ENCODE data around the gene MLC1.

The MLC1 gene

DNA sequence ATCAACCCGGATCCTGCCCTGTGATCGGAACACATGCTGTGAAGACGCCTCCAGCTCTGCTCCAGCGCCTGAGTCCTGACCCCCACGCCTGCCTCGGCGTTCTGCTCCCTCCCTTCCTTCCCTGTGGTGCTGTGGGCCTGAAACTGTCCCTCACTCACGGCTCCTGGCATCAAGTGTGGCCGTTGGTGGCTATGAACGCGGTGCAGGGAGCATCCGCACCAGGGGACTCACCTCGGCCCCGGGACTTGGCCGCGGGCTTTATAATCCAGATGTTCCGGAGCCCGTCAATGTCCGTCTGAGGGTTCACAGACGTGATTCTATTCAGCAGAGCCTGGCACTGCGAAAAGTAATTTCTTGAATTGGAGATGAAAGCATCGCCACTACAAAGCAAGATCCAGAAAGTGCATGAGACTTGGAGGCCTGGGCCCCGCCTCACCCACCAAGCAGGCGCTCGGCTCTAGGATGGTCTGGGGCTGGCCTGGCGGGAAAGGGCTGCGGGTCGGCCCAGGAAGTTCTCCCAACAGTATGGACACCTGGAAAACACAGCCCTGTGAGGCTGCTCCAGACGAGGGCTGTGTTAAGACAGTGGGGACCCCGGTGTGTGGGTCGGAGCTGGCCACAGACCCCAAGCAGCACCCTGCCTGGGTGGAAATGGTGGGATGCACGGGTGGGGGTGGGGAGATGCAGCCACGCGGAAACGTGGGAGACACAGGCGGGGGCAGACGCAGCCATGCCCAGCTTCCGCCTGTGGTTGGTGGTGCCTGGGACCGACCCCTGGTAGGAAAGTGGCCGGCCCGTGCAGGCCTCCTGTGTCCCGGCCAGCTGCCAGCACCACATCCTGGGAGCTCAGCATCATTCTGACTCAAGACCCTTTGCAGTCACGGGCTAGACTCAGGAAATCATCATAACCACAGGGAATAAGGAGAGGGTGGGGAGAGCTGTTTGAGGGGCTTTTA lies 50.8 kb downstream of the MLC1 start:
- no peak for DNase-seq

DNA sequence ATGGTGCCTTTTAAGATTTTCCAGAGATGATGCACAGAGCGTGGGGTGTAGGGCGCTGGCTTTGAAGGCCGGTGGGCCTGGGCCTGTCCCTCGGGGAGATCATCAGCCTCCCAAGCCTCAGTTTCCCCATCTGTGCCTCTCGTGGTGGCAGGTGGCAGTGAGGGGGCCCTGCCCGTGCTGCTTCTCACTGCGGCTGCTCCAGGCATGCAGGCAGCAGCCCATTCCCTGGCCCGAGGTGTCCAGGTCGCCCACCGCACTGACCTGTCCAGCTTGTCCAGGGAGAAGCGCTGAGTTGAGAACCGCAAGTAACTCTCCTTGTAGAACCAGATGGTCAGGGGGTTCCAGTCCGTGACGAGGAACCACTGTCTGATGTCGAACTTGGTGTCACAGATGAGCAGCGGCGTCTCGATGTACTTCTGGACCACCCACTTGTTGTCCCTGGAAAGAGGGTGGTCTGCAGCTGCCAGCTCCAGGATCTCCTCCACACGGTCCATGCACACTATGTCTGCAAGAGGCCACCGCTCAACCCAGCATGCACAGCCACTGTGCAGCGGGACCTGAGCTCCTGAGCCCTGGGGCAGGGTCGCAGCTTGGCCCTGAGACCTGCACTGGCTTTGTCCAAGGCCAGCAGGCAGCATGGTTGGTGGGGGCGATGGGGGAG lies 52.2 kb downstream of the MLC1 start:
- no peak for DNase-seq

DNA sequence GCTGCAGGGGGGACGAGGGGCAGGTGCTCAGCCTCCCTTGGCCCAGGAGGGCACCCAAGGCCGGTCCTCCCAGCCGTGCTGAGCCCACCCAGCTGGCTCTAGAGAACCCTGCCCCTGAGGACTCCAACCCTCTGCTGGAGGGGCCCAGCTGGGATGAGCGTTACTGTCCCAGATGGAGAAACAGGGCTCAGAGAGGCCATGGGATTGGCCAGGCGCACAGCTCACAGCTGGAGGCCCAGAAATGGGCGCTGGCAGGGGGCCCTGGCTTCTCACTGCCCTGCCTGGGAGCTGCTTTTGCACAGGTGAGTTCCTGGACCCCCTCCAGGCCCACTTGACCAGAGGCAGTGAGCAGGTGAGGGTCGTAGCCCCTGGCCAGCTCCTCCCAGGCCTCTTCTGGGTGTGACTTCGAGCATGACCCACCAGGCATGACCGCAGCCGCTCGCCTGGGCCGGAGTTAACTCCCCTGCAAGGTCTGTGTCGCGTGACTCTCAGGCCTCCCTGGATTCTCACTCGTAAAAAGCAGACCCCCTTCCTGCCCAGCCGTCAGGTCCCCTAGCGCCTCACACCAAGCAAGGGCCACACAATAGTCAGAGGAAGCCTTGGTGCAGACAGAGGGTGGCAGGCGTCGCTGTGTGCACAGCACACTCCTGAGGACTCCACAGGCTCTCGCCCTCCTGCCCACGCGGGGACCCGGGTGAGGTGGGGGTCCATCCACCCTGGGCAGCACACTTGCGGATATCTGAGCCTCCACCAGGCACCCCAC lies 52.9 kb downstream of the MLC1 start:
- DNase-seq, result no peak

DNA sequence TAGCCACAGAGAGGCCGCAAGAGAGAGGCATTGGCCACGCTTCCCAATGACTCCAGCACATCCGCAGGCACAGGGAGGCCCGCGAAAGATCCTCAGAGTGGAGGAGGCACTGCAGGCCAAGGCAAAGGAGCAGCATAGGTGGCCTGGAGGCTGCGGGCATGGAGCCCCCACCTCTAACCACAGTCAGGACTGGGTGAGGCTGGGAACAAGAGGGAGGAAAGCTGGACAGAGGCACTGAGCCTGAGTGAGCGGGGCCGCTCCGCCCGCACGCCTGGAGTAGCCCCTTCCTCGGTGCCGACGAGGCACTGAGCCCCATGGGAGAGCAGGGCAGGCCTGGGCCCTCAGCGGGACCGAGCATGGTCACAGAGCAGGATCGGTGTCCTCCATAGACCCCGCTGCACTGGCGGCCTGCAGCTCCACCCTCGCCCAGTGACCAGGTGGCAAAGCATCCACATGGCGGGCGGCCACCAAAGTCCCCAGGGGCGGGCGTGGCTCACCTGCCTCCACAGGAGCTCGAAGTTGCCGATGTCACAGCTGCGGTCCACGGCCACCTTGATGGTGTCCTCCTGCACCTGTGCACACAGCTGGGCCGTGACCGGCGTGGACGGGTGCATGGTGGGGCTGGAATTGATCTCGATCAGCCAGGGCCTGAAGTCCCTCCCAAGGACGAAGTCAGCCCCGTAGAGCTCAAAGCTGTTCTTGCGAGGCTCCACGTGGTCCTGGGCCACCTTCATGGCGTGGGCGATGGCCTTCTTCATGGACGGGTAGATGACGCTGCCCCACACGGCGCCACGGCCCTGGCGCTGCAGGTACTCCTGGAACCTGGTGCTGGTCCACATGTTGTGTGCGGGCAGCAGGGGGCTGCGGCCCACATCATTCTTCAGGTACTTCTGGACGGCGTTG lies 53.8 kb downstream of the MLC1 start:
- DNase-seq, result no peak

DNA sequence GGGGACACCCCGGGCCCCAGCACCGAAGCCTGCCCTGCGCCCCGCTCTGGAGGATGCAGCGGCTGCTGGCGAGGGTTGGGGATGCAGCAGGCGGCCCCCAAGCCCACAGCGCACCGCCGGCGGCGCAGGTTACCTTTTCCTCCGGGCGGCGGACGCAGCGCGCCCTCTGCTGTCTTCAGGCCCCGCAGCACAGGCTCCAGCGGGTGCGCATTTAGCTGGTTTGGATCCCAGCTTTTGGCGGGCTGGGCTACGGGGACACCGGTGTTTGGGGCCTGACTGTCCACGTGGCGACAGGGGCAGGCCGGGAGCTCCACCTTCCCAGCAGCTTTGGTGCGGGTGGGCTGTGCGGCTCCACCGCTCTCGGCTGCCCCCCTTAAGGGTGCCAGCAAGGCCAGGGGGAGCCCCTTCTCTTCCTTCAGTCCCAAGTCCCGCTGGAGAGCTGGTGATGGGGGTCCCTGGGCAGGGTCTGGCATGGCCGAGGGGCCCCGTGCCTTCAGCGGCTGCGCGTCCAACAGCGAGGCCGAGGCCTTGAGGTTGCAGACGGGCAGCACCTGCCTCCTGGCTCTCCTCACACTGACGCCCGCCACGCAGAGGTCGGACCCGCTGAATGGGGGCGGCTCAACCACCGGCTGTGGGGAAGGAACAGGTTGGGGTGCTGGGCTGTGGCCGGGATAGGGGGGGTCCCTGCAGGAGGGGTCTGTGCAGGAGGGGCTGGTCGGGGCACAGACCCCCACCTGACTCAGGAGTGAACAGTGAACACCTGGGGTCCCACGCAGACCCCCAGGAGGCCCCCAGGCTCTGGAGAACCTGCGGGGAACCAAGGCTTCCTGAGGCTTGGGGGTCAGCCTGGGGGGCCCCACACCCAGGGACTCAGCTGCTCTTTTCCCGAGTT lies 54.7 kb downstream of the MLC1 start:
- DNase-seq, result peak; percentile 81

DNA sequence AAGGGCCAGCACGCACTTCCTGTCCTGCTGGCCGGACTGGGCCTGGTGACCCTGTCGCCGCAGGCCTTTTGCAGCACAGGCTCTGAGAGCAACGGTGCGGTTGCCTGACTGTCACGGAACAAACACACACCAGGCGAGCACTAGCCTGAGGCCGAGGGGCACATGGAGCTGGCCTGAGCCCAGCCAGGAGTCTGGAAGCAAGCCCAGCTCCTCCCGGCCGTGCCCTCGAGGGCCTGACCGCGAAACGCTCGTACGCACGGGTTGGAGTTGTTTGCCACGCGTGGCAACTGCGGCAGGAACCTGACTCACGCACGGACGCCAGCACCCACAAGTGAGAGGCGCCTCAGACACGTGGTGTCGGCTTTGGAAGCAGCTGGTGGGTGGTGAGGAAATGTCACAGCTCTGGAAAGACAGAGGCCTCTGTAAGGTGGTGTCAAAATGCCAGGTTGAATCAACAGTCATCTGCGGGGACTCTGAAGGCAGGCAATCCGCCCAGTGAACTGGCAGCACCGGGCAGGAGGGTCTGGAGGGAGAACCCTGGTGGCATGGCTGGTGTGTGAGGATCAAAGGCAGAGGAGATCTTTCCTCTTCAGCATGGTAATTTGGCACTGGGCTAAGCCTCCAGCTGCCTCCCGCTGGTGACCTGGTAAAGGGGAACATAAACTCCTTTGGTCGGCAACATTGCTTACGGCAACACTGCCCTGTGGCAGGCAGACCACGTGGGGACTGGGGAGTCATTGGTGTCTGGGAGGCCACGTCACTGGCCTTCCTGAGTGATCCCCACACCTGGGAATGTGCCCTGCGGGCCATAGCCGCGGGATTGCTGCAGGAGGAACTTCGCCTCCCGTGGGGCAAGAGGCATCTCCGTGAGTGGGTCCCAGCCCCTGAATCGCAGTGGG lies 57.3 kb downstream of the MLC1 start:
- no peak for DNase-seq

DNA sequence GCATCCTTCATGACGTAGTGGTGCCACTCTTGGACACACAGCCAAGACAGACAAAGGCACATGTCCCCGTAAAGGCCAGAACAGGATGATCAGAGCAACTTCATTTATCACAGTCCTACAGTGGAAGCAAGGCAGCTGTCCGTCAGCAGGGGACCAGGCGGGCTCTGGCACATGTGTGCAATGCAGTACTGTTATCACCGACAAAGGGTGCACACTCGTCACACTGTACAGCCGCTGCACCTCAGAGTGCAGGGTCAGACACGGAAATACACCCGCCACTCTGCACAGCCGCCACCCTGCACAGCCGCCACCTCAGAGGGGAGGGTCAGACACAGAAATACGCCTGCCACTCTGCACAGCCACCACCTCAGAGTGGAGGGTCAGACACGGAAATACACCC lies 59.2 kb downstream of the MLC1 start:
- no peak for DNase-seq

DNA sequence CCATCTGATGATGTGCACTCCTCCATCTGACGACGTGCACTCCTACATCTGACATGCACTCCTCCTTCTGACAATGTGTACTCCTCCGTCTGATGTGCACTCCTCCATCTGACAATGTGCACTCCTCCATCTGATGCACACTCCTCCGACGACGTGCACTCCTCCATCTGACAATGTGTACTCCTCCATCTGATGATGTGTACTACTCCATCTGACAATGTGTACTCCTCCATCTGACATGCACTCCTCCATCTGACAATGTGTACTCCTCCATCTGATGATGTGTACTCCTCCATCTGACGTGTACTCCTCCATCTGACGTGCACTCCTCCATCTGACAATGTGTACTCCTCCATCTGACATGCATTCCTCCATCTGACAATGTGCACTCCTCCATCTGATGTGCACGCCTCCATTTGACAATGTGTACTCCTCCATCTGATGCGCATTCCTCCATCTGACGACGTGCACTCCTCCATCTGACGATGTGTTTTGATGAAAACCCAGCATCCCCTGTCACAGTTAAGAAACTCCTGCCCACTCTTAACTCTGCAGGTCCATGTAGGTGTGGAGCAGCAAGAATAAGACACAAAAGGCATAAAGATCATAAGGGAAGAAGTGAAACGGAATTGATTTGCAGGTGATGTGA lies 62.9 kb downstream of the MLC1 start:
- DNase-seq, result no peak

DNA sequence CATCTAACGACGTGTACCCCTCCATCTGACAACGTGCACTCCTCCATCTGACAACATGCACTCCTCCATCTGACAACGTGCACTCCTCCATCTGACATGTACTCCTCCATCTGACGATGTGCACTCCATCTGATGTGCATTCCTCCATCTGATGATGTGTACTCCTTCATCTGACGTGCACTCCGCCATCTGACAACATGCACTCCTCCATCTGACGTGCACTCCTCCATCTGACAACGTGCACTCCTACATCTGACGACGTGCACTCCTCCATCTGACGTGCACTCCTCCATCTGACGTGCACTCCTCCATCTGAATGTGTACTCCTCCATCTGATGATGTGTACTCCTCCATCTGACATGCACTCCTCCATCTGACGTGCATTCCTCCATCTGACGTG lies 64.6 kb downstream of the MLC1 start:
- DNase-seq, result no peak

DNA sequence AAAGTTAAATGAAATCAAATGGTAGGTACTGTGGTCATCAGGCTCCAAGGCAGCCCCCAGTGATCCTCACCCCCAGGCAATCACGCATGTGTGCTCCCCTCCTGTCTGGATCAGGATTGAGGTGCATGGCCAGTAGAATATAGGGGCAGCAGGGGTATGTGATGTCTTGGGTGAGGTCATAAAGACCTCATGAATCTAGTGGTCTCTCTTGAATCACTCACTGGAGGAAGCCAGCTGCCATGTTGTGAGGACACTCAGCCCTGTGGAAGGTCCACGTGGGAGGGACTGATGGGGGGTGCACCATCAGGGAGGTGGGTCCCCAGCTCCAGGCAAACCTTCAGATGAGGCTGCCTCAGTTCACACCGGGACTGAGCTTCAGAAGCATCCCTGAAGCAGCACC lies 65.9 kb downstream of the MLC1 start:
- no peak for DNase-seq

DNA sequence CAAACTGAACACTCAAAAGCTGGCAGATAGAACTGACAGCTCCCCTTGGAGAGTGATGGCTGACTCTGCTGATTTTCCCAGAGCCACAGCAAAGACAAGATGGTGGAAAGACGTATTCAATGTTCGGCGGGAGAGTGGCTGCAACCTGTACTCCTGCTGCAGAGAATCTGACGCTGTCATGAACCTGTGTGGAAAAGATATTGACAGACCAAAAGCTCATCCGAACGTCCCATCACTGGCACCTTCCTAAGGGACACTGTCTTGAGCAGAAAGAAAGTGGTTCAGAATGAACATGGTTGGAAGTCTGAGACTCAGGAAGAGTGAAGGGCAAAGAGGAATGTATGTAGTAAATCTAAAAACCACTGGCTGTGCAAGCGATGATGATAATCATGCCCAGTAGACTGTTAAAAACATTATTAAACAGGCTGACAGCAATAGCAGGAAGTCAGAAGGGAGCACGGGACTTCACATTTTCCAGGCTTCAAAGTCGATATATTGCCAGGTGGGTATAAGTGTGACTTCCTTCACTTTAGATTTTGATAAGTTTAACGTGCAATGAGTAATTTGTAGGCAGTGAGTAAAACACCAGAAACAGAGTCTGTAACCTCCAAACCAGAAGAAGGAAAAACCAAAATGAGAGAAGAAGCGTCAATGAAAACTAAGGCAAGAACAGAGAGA lies 66.5 kb downstream of the MLC1 start:
- DNase-seq, result no peak

DNA sequence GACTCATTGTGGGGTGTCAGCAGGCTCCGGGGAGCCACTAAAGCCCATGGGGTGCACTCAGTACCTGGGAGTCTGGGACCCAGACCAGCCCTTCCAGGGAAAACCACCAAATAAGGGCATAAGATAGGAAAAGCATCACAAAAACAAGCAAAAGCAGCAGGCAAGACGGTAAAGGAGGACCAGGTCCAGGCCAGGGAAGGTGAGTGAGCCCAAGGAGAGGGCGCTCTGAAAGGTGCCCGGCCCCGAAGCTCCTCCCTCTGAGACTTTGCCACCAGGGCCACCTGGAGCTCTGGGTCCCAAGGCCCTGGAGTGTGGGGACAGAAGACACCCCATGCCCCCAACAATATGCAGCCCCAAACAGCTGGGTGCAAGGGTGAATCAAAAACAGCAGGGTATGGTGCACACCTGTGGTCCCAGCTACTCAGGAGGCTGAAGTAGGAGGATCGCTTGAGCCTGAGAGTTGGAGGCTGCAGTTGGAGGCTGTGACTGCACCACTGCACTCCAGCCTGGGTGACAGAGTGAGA lies 67.5 kb downstream of the MLC1 start:
- DNase-seq, result no peak

DNA sequence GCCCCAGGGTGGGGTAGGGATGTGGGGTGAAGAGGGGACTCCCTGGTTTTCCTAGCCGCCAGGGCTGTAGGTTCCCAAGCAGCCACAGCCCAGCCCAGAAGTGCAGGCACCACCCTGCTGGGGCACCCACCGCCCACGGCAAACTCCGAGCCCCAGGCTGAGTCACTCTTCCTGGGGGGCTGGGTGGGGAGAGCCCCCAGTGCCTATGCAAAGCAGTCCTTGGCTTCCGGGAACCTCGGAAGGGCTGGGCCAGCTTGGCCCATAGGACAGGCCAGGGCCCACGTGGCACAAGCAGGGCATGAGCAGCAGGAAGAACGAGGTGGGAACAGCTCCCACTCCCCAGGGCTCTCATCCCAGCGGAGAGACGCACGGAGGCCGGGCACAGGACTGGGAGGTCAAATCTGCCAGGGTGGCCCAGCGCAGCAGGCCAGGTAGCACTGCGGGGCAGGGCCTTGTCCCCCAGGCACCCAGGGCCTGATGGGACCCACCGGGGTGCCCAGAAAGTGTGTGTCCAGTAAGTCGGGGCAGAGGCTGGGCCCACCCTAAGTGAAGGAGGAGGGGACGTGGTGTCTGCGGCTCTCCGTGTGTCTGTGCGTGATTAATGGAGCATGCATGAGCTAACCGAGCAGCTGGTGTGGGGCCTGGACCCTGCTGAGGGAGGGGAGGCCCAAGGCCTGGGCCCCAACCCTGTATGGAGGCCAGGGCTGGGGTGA lies 68.1 kb downstream of the MLC1 start:
- no peak for DNase-seq

DNA sequence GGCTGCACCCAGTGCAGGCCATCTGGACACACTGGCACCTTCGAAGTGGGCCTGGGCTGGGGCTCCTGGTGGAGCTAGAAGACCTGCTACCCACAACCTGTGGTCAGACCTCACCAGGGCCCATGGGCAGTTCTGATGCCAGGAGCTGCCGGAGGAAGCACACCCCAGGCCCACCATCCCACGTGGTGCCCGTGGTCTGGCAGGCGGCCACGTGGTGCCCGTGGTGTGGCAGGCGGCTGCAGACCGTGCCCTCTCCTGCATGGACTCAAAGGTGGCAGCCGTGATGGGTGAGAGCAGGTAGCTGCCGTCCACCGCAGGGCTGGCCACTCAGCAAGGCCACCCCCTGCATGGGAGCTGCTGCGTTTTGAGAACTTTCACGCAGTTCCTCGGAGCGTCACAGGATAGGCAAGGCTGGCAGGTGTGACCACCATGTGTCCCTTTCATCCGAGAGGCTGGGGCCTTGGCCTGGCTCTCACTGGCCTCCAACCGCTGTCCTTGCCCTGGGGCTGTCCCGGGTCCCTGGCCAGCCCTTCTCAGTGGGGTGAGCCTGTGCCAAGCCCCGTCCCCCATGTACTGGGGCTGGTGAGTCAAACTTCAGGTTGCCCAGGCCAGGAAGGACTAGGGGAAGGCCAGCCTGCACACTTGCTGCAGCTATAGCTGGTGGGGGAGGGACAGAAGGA lies 68.8 kb downstream of the MLC1 start:
- DNase-seq, result no peak

DNA sequence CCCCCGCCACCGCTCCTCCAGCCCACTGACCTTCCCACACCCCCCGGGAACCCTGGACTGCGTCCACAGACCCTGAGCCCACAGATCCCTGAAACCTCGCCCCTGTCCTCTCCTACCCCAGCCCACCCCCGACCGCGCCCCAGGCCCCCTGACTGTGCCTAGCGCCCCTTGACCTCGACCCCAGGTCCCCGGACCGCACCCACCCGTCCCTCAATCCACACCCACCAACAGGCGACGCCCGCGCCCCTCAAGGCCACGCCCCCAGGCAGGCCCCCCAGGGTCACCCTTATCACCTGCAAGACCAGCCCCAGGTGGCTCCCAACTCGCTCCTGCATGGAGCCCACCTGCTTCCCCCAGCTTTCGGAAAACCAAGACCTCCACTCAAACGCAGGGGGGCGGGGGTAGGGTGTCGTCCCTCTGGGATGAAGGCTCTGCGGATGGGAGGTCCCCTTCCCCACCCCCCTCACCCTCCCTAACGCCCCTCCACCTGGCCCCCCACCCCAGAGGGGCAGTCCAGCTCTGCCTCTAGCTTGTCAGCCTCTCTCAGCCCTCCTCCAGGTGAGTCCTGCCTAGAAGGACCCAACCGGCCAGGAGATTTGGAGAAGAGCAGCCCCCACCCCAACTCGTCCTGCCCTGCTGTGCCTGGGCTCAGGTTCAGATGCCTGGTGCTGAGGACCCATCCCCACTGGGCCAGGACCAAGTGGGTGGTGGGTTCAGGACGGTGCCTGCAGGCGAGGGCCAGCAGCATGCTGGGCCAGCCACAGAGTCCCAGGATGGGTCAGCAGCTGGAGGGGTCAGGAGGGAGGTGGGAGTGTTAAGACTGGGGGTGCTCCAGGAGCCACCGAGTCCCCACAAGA lies 69.5 kb downstream of the MLC1 start:
- no peak for DNase-seq

DNA sequence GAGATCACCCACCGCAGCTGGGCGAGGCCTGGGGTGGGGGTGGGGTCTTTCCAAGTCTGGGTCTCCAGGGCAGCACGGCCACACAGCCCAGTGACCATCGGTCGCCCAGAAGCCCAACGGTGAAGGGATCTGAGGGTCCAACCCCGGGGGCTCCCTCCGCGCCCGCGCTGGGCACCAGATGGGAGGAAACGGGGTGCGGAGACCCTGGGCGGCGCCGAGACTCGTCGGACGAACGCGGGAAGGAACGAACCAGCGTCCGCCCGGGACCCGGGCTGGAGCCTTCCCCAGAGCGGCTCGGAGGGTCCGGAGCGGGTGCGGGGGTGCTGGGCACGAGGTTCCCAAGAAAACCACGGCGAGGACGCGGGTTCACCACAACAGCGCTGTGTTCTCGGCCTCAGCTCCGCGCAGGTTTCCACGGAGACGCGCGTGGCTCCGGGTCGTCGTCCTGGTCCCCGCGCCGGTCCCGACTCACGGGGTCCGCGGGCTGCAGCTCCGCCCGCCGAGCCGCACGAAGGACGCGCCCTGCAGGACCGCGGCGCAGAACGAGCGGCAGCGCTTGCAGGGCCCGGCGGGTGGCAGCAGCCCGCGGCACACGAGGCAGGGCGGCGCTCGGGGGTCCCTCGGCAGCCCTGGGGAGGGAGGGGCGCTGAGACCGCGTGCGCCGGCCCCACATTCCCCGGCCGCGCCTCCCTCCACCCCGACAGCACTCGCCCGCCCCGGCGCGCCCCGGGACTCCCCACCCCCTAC lies 70.4 kb downstream of the MLC1 start:
- DNase-seq, result no peak
